ENCODE results near the gene FZD10.

GRCh38 chr12:130179621-130180020, 17.4 kb downstream of the FZD10 start:
- TF ChIP-seq CTCF (IDR thresholded peaks at IDR 0.05; ENCODE audit: control extremely low read depth in 1 of 3, insufficient read depth in 1 of 3, low read depth in 1 of 3, low read length in 3 of 3), result no peak
- TF ChIP-seq EP300 (IDR thresholded peaks at IDR 0.05; ENCODE audit: borderline replicate concordance in 1 of 2, low read depth in 2 of 2, low read length in 2 of 2), result no peak
- TF ChIP-seq BCL11A (IDR thresholded peaks at IDR 0.05; ENCODE audit: low read depth in 2 of 2, low read length in 2 of 2), result no peak
- TF ChIP-seq EZH2 (IDR thresholded peaks at IDR 0.05; ENCODE audit: low read depth, low read length, severe bottlenecking), result no peak
